Posterior cingulate gyrus (tissue), 11 donors: ENCODE measurements around the gene SUN3.
"Not testable (repeated sequence)": the region's sequence is repeated elsewhere in the genome, so short reads cannot be mapped to it uniquely, and the experiment has no call there.

Source experiments
- DNase-seq, 10 donors: peaks; one replicate each; pipeline versions ENCODE4 v3.0.0 to v3.0.0-alpha.2; 2020 to 2021; ENCODE audit warnings: mixed read lengths in 3 of 10
- intact Hi-C: fragments of 100-400 bp; cut with DNase I; formaldehyde crosslinking; loops from one replicate; pipeline ENCODE4 v1.15.1; 2023

SUN3 gene

DNA sequence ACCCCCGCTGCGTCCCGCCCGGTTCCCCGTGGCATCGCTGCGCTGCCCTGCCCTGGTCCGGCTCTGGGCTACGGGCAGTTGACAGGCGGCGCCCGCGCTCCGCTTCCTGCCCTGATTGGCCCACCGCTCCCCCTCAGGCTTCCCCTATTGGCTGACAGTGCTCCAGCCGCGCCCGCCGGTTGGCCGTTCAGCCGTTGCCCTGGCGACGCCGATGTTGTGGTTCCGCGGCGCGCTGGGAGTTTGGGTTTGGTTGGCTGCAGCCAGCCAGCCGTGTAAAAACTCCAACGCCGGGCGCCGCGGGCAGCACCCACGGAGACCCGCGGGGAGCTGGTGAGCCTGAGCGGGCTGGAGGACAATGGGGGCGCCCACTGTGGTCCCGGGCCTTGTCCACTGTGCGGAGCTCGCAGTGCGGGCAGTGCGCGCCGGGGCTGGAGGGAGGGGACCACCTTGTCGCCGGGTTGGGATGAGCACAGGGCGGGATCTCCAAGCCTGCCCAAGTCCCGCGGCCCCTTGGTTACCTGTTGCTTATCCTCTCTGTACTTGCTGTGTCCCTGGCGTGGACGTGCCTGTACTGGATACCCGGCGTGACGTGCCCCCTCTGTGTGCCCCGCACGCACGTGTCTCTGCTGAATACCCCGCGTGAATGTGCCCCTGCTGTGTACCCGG lies 6.5 kb upstream of the SUN3 start, which contains the start of gene C7orf57:
Gene C7orf57 (plus strand): TSS at position 243 of the 666 bp plus-strand sequence. CDS start 766 bp downstream, outside the sequence.
- intact Hi-C loops, result loop anchor here (5.0 kb wide), 1 partner anchor 57 kb away; no protein-coding TSS in a partner anchor
- peak; percentile 80 to 98 (median 88) for DNase-seq

DNA sequence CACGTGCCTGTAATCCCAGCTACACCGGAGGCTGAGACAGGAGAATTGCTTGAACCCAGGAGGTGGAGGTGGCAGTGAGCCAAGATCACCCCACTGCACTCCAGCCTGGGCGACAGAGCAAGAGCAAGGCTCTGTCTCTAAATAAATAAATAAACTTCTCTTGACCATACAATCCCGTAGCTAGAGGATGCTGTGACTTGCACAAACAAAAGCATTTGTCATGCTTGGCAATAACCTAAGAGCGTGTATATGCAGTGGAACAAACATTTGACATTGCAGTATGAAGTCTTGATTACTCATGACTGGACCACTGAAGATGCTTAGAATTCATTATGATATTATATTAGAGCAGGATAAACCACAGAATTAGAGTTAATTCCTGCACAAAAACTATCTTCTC lies 5.0 kb upstream of the SUN3 start:
- DNase-seq, result no peak
- intact Hi-C loops, result no loop called here

DNA sequence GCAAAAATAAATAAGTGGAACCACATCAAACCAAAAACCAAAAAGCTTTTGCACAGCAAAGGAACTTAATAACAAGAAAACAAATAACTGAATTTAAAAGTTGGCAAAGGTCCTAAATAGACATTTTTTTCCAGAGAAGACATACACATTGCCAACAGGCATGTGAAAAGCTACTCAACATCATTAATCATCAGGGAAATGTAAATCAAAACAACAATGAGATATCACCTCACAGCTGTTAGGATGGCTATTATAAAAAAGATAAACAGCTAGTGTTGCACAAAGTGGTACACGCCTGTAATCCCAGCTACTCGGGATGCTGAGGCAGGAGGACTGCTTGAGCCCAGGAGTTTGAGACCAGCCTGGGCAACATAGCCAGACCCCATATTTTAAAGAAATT lies 2.2 kb upstream of the SUN3 start:
- intact Hi-C loops, result no loop called here
- no peak for DNase-seq

DNA sequence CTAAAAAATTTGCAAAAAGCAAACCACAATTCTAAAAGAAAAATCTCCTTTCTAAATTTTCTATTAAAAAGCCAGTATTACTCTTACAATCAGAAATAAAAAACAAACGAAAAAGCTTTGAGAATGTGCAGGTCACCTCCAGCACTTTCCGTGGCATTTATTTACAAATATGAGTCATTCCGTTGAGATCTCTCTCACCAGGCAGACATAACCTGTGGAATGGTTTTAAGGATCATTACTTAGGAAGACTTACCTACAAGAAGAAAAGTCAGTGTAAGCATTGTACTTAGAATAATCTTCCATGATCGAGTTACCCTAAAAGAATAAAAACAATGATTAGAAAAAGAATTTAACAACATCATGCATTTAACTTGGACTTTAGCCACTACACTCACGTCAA lies 3.3 kb downstream of the SUN3 start:
- intact Hi-C loops, result no loop called here
- no peak for DNase-seq

GRCh38 chr7:48017674-48018073 lies 11.2 kb downstream of the SUN3 start:
- intact Hi-C loops, result no loop called here
- no peak for DNase-seq

DNA sequence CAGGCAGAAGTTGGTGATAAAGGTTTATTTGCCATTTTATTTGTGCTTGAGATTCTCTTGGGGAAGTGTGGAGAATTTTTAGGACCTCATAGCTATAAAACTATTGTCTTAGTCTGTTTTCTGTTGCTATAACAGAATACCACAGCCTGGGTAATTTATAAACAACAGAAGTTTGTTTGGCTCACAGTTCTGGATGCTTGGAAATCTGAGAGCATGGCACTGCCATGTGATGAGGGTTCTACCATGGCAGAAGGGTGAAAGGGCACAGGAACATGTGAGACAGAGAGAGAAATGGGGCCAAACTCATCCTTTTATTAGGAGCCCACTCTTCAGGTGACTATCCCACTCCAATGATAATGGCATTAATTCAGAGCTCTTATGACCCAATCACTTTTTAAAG lies 12.3 kb downstream of the SUN3 start:
- no peak for DNase-seq
- intact Hi-C loops, result no loop called here

DNA sequence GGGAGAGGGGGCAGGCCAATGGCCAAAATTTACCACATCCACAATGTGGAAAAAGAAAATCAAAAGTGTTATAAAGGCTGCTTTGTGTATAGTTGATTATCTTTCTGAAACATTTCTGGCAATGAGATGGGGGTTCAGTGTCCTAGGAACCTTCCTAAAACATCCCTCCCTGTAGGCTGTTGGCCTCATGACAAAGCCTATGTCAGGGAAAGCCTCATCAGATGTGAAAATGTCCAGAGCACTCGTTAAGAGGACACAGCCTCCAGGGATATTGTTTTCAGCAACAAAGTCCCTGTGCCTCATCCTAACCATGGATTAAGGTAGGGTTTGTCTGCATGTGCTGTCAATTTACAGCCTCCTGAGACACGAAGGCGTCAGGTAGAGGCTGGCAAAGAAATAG lies 17.0 kb downstream of the SUN3 start:
- intact Hi-C loops, result no loop called here
- no peak for DNase-seq

DNA sequence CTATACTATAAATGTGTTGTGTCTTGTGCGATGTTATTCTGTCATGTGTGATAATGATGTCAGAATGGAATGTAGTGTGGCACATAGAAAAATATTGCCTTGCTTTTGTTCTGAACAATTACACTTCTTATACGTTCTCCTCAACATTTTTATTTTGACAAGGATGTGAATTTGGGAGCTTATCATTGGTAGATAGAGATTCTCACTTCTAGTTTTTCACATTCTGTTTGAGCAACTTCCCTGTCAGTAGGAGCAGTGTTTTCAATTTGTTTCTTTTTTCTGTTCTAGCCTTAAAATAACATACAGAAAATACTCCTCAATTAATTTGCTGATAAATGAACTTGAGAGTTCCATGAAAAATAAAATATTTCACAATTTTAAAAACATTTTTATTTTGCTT lies 17.6 kb downstream of the SUN3 start:
- intact Hi-C loops, result no loop called here
- no peak for DNase-seq

- no peak for DNase-seq
- intact Hi-C loops, result no loop called here
These were observed 19.0 kb downstream of the SUN3 start for GRCh38 chr7:48009954-48010353.

DNA sequence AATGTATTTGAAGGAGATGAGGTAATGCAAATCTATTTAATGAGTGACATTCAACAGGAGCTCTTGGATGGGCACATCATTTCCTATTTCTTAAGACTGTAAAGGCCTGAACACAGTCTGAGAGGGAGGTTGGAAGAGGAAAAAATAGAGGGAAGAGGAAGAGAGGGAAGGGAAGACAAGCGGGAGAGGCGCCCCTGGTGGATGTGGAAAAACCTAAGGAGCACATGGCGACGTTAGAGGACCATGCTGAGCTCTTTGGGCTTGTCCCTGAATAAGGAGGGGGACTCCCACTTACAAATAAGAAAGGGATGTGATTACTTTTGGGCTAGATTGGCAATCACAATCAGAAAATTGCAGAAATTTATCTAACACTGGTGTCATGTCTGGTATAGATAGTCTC lies 19.6 kb downstream of the SUN3 start:
- no peak for DNase-seq
- intact Hi-C loops, result no loop called here

DNA sequence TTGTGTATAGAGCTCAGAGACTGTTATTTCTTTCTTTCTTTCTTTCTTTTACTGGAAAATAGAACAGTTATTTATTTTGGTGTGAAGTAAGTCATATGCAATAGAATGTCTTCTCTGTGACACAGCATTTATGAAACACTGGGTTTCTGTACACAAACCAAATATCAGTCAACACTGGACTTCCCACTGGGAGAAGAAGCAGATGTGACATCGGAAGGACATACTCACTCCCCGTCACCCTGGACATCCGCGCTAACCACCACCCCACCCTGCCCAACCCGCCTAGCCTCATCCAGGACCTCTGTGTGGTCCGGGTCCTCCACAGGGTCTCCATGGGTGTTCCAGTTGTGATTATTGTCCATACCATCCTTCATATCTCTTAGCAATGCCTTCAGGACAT lies 22.0 kb downstream of the SUN3 start:
- no peak for DNase-seq
- intact Hi-C loops, result no loop called here

- intact Hi-C loops, result no loop called here
- no peak for DNase-seq
These were observed 24.3 kb downstream of the SUN3 start for GRCh38 chr7:48004638-48005037.

DNA sequence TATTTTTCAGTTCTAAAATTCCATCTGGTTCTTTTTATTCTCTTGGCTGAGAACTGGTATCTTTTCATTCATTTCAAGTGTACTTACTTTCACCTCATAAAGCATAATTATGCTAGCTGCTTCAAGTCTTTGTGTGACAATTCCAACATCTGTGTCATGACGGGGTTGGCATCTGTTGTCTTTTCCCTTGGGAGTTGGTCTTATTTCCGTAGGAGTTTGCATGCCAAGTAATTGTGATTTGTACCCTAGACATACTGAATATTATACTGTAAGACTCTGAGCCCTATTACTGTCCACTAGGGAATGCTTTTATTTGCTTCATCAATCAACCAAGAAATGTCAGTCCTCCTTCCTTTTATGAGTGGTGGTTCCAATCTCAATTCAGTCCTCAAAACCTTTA lies 24.9 kb downstream of the SUN3 start:
- intact Hi-C loops, result no loop called here
- DNase-seq, result no peak

DNA sequence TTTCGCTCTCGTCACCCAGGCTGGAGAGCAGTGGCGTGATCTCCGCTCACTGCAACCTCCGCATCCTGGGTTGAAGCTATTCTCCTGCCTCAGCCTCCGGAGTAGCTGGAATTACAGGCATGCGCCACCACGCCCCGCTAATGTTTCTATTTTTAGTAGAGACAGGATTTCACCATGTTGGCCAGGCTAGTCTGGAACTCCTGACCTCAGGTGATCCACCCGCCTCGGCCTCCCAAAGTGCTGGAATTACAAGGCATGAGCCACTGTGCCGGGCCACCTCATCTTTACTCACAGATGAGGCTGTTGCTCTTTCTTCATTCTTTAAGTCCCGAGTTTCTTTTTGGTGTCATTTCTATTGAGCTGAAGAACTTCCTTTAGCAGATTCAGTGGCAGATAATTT lies 28.7 kb downstream of the SUN3 start:
- intact Hi-C loops, DNase-seq: not testable (repeated sequence)

DNA sequence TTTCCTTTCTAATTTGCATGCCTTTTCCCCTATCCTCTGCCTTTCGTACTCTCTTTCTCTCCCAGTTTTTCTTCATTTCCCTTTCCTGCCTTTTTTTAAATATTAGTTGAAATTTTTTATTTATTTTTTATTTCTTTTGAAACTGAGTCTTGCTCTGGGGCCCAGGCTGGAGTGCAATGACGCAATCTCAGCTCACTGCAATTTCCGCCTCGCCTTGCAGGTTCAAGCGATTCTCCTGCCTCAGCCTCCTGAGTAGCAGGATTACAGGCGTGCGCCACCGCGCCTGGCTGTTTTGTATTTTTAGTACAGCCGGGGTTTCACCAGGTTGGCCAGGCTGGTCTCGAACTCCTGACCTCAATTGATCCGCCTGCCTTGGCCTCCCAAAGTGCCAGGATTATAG lies 29.5 kb downstream of the SUN3 start:
- DNase-seq, result no peak
- intact Hi-C loops, result no loop called here

- intact Hi-C loops, result no loop called here
- DNase-seq, result no peak
These were observed 36.5 kb downstream of the SUN3 start for GRCh38 chr7:47992446-47992845.

DNA sequence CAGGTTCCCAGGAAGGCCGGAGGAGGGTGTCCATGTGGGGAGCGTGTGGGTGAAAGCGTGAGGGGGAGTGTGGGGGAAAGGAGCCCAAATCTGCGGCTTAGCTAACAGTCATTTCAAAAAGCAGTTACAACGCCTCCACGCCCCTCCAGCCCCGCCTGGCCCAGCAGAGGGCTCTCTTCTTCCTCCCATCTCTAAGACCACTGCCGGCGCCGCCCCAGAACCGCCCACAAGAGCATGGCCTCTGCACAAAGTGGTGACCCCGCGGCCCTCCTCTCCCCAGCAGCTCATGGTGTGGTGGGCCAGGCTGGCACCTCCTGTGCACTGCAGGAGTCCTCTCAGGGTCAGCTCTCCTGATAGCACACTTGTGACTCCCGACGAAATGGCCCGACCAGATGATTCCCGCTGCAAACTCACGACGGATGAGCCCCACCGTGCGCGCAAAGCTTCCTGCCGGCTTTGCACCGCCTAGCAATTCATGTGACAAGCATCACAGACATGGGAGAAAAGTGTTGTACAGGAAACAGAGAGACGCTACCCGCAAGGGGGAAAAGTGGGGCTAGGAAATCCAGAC lies 37.1 kb downstream of the SUN3 start:
- DNase-seq, result peak; percentile 42 to 94 (median 66)
- intact Hi-C loops, result no loop called here

DNA sequence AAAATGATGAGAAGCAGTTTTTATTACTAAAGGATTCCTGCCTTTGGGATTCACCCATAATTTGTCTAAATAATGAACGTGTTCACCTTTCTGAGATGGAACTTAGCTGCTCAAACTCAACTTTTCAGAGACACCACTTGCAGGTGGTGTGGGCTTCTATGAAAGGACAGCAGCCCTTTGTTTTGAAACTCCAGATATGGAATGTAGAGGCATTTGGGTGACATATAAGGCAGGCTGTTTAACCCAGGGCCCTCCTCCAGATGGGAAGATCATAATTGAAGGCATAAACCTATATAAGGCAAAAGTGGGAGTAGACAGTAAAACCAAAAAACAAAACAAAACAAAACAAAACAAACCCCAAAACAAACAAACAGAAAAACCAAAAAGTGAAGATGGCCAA lies 37.6 kb downstream of the SUN3 start:
- intact Hi-C loops, result no loop called here
- no peak for DNase-seq

- no peak for DNase-seq
- intact Hi-C loops, result no loop called here
These were observed 38.3 kb downstream of the SUN3 start for GRCh38 chr7:47990592-47990991.

GRCh38 chr7:47989607-47990400 lies 39.1 kb downstream of the SUN3 start:
- intact Hi-C loops, DNase-seq: not testable (repeated sequence)

DNA sequence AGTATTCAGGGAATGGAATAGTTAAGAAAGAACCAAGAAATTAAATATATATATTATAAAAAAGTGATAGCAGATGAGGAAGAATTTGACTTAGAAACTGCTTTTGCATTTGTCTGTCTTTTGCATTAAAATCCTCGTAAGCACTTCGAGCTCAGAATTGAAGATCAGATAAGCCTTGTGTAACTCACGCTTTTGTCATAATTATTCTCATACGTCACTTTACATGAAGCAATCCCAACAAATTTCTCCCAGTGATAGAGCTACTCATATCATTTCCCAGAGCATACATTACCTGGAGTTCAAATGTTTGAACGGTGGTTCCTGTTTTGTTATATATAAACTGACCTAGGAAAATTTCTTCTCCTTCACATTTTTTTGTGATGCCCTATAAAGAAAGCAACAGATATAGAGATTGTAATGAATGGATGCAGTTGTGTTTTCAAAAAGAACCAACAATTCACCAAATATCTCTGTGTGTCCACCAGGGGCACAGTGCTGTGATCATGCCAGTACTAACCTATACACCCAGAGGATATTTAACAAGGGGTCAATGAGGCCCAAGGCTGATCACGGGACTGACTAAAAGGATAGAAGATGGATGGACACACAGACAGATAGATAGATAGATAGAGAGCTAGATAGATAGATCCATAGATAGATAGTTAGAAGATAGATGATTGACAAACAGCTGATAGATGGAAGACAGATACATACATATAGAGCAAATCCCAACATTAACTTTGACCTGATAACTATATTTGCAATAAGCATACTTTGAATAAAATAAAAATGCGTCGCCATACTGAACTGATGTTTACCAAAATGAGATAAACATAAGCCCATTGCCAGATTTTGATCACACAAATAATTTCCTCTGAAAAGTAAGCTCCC lies 40.2 kb downstream of the SUN3 start:
- DNase-seq, result no peak
- intact Hi-C loops, result no loop called here
